Measurements from ENCODE around the gene GNG7. TPM values are rescaled to one million over a fixed set of nuclear protein-coding genes. Genes with fewer than 3 reads are reported as not detected.

The GNG7 gene
- total and polyA plus RNA-seq, 2 donors (not counting 3 experiments of a cell fraction or from before 2014, with no cell fraction given), result 0.29 to 0.84 TPM

- H3K9ac ChIP-seq (replicated peaks; ENCODE audit: extremely low read depth, insufficient read depth, low read length), result no peak overlapping the region
- H4K20me1 ChIP-seq (replicated peaks; ENCODE audit: control insufficient read depth, extremely low read depth, insufficient read depth, low read length), result no peaks in the 10 kb centered on the region
- no peak overlapping the region for H3K4me2 ChIP-seq (ENCODE audit: insufficient read depth, low read length)
- no peak for FAIRE-seq
- no peaks in the 10 kb centered on the region for H3K79me2 ChIP-seq (ENCODE audit: control insufficient read depth, insufficient read depth, low read length)
- no peaks in the 10 kb centered on the region for H3K9me3 ChIP-seq (replicated peaks; ENCODE audit: control insufficient read depth, insufficient read depth, low read length)
- no peak overlapping the region for H2AFZ ChIP-seq (ENCODE audit: low read depth, low read length)
- no TSS peak for BruUV-seq (replicated peaks)
- POLR2A ChIA-PET, result no interaction called here
- H3K27ac ChIP-seq (ENCODE audit: insufficient read depth, low read depth, low read length), result no peak overlapping the region
- H3K4me1 ChIP-seq (ENCODE audit: control insufficient read depth, extremely low read depth, insufficient read depth, low read length), result no peaks in the 10 kb centered on the region
- dilution Hi-C loops (cut with MboI; ENCODE audit: extremely low pct_ligation_motif_present, low sequenced_read_pairs), result no loop called here
- CTCF ChIA-PET, result no interaction called here
- no peaks in the 10 kb centered on the region for H3K36me3 ChIP-seq (ENCODE audit: control insufficient read depth in 2 of 2, extremely low read depth in 1 of 2, insufficient read depth in 2 of 2, low read length in 2 of 2)
- intact Hi-C loops (cut with micrococcal nuclease), result no loop called here
- H3K27me3 ChIP-seq (ENCODE audit: control insufficient read depth in 2 of 2, insufficient read depth in 2 of 2, low read length in 2 of 2), result no peaks in the 10 kb centered on the region
- no peaks in the 10 kb centered on the region for H3K9me1 ChIP-seq (replicated peaks; ENCODE audit: control insufficient read depth, extremely low read depth, insufficient read depth, low read length)
- TF ChIP-seq GATA2 (IDR thresholded peaks at IDR 0.05; ENCODE audit: insufficient read depth, insufficient read length, low read depth, low read length) (no peak), FOS (IDR thresholded peaks at IDR 0.05; ENCODE audit: borderline replicate concordance, insufficient read depth, low read length) (no peak), POLR2A (IDR thresholded peaks at IDR 0.05; ENCODE audit: low read depth, low read length) (no peak), MYC (IDR thresholded peaks at IDR 0.05; ENCODE audit: low read depth, low read length) (no peak), EZH2 (IDR thresholded peaks at IDR 0.05; ENCODE audit: borderline replicate concordance, low read depth, low read length, severe bottlenecking) (no peak), POLR2AphosphoS5 (IDR thresholded peaks at IDR 0.05; ENCODE audit: insufficient read depth, low read depth, low read length) (no peak), MAX (IDR thresholded peaks at IDR 0.05; ENCODE audit: insufficient read depth, insufficient read length) (no peak), JUN (IDR thresholded peaks at IDR 0.05; ENCODE audit: borderline replicate concordance, insufficient read depth, insufficient read length, low read depth) (no peak), CTCF (IDR thresholded peaks at IDR 0.05; ENCODE audit: extremely low read depth in 1 of 2, insufficient read depth in 1 of 2, low read depth in 1 of 2, low read length in 2 of 2) (no peak)
- no peak overlapping the region for H3K4me3 ChIP-seq (replicated peaks in 1 of 3; ENCODE audit: insufficient read depth in 1 of 3, low read depth in 1 of 3, low read length in 3 of 3)
- DNase-seq (ENCODE audit: low read depth, low spot score), result no peak
These were observed 141.3 kb downstream of the GNG7 start for GRCh38 chr19:2561221-2561620.

Data from endothelial cell of umbilical vein (primary cell).